K562 (cell line): ENCODE data around the gene ZC3H11A. TPM values are rescaled to one million over a fixed set of nuclear protein-coding genes. Genes with fewer than 3 reads are reported as not detected.
A peak's percentile ranks its signal among the peaks of the same experiment; 100 is the strongest.

Source experiments
- ATAC-seq: fragments of 200-7000 bp; cut with Tn5 transposase; 3 replicates; pipeline ENCODE4 v1.9.1; 2020; ENCODE audit warnings: moderate library complexity
- BruUV-seq: library from RNA; stranded (reverse); fragments of 400-500 nt; replicated peaks from 2 replicates; lab custom pipeline; 2021; lab: Mats Ljungman, UMichigan
- CTCF ChIA-PET: fragments of 300-600 bp; formaldehyde crosslinking; extraction: SDS; loops from one replicate; lab custom pipeline; 2021; ENCODE audit warnings: low intra/inter-chr PET ratio; lab: Yijun Ruan, JAX
- POLR2A ChIA-PET: fragments of 300-600, 350-650 bp; sonication (Branson Sonifier 250); formaldehyde crosslinking; extraction: SDS; loops from one replicate; lab custom pipeline; 2021; ENCODE audit warnings: antibody characterized with exemption, inconsistent platforms; lab: Yijun Ruan, JAX
- DNase-seq, 4 experiments: peaks; one replicate each; pipeline versions ENCODE4 v3.0.0 to v3.0.0-alpha.2; 2011 to 2018; ENCODE audit warnings: low spot score in 3 of 4, mixed read lengths in 3 of 4; ENCODE audit errors: extremely low read depth in 1 of 4
- FAIRE-seq: peaks from 2 replicates; lab custom pipeline; 2011; peaks lifted over from hg19 to GRCh38; lab: Jason Lieb, UNC
- H2AFZ ChIP-seq: 2 replicates; pipeline ENCODE4 v1.6.0; 2011; ENCODE audit warnings: low read depth, low read length, control low read depth, inconsistent platforms
- H3K27ac ChIP-seq: fragments of 200-600 bp; 3 replicates; pipeline ENCODE4 v1.8.0; 2011; ENCODE audit warnings: low read depth, mild to moderate bottlenecking, control low read depth, inconsistent platforms, low read length, moderate library complexity, mixed read lengths; ENCODE audit errors: extremely low read depth
- H3K27me3 ChIP-seq, 2 experiments: fragments of 300-600 bp in 1 of 2; 2 replicates in 1 of 2; 3 replicates in 1 of 2; pipeline versions ENCODE4 v1.6.0 to v1.8.0; 2011; ENCODE audit warnings: inconsistent platforms in 2 of 2, low read length in 2 of 2, mild to moderate bottlenecking in 1 of 2, mixed read lengths in 1 of 2, moderate library complexity in 1 of 2; ENCODE audit not compliant: control insufficient read depth in 2 of 2, insufficient read depth in 2 of 2
- H3K36me3 ChIP-seq: fragments of 300-600 bp; 3 replicates; pipeline ENCODE4 v1.8.0; 2011; ENCODE audit warnings: mild to moderate bottlenecking, low read length, inconsistent platforms; ENCODE audit not compliant: control insufficient read depth, insufficient read depth
- H3K4me1 ChIP-seq, 2 experiments: fragments of 200-600 bp in 1 of 2; replicated peaks in 1 of 2; 2 replicates in 1 of 2; 3 replicates in 1 of 2; pipeline versions ENCODE4 v1.5.1 to v1.8.0; 2011; ENCODE audit warnings: inconsistent platforms in 2 of 2, low read length in 2 of 2, mild to moderate bottlenecking in 1 of 2, mixed read lengths in 1 of 2, moderate library complexity in 1 of 2; ENCODE audit not compliant: control insufficient read depth in 2 of 2, insufficient read depth in 2 of 2
- H3K4me2 ChIP-seq: 2 replicates; pipeline ENCODE4 v1.6.1; 2011; ENCODE audit warnings: low read length, control low read depth, inconsistent platforms, mixed read lengths; ENCODE audit not compliant: insufficient read depth
- H3K4me3 ChIP-seq: fragments of 200-600 bp; sonication (generic), shearing (Covaris generic); 2 replicates; pipeline ENCODE4 v1.5.1; 2016; ENCODE audit warnings: control low read depth, inconsistent platforms
- H3K79me2 ChIP-seq: fragments of 200-600 bp; 3 replicates; pipeline ENCODE4 v1.8.0; 2011; ENCODE audit warnings: low read length, inconsistent platforms; ENCODE audit not compliant: control insufficient read depth, insufficient read depth
- H3K9ac ChIP-seq, 2 experiments: 2 replicates each; pipeline versions ENCODE4 v1.6.0 to v1.6.1; 2011; ENCODE audit warnings: low read depth in 2 of 2, low read length in 2 of 2, control low read depth in 1 of 2, inconsistent platforms in 1 of 2, mild to moderate bottlenecking in 1 of 2, mixed read lengths in 1 of 2; ENCODE audit not compliant: insufficient read depth in 1 of 2
- H3K9me1 ChIP-seq: one replicate; pipeline ENCODE4 v1.6.0; 2011; ENCODE audit warnings: inconsistent platforms, mild to moderate bottlenecking, low read length, moderate library complexity; ENCODE audit not compliant: control insufficient read depth, insufficient read depth
- H3K9me3 ChIP-seq: replicated peaks from 2 replicates; pipeline ENCODE4 v1.5.1; 2011; ENCODE audit warnings: low read depth, low read length, inconsistent platforms; ENCODE audit not compliant: control insufficient read depth, insufficient read depth
- H4K20me1 ChIP-seq: replicated peaks from 2 replicates; pipeline ENCODE4 v1.6.1; 2011; ENCODE audit warnings: low read length, inconsistent platforms, mixed read lengths; ENCODE audit not compliant: control insufficient read depth, insufficient read depth
- ARID2 ChIP-seq: fragments of 450-650 bp; IDR thresholded peaks from 2 replicates; pipeline ENCODE4 v1.6.1; 2017; ENCODE audit warnings: antibody characterized with exemption, mild to moderate bottlenecking
- GTF2E2 ChIP-seq: fragments of 200-800 bp; sonication (Bioruptor generic); IDR thresholded peaks from 2 replicates; pipeline ENCODE4 v1.6.1; 2016; ENCODE audit warnings: missing genetic modification characterization, missing compliant biosample characterization
- HNRNPL ChIP-seq: fragments of 200-400 bp; formaldehyde crosslinking; IDR thresholded peaks from 2 replicates; pipeline ENCODE4 v1.6.1; 2017; ENCODE audit warnings: low read depth, mild to moderate bottlenecking, low read length
- KDM1A ChIP-seq, 2 experiments: fragments of 450-650 bp; IDR thresholded peaks; 2 replicates each; pipeline ENCODE4 v1.6.1; 2016; ENCODE audit warnings: mild to moderate bottlenecking in 2 of 2
- LEF1 ChIP-seq: fragments of 450-650 bp; IDR thresholded peaks from 2 replicates; pipeline ENCODE4 v1.6.1; 2016; ENCODE audit warnings: mild to moderate bottlenecking
- MEF2A ChIP-seq: IDR thresholded peaks from 2 replicates; pipeline ENCODE4 v1.6.1; 2011; ENCODE audit warnings: low read depth, mild to moderate bottlenecking, low read length, moderate library complexity; ENCODE audit not compliant: control insufficient read depth
- MEIS2 ChIP-seq: fragments of 450-650 bp; IDR thresholded peaks from 2 replicates; pipeline ENCODE4 v1.6.1; 2014; ENCODE audit warnings: mild to moderate bottlenecking; ENCODE audit not compliant: partially characterized antibody
- NCOA2 ChIP-seq, 2 experiments: fragments of 450-650 bp; IDR thresholded peaks; 2 replicates each; pipeline ENCODE4 v1.6.1; 2018; ENCODE audit warnings: mild to moderate bottlenecking in 2 of 2, moderate library complexity in 1 of 2; ENCODE audit not compliant: partially characterized antibody in 2 of 2
- NR2C1 ChIP-seq, 2 experiments: fragments of 450-650 bp; IDR thresholded peaks; 2 replicates each; pipeline ENCODE4 v1.6.1; 2017; ENCODE audit warnings: mild to moderate bottlenecking in 2 of 2, antibody characterized with exemption in 1 of 2, inconsistent platforms in 1 of 2, missing compliant biosample characterization in 1 of 2, missing genetic modification characterization in 1 of 2
- PBX2 ChIP-seq, 2 experiments: IDR thresholded peaks in 1 of 2; conservative IDR thresholded peaks in 1 of 2; 2 replicates each; pipeline ENCODE4 v1.6.1; 2016; ENCODE audit warnings: low read depth in 2 of 2, mild to moderate bottlenecking in 1 of 2, missing compliant biosample characterization in 1 of 2, missing genetic modification characterization in 1 of 2, moderate library complexity in 1 of 2
- PML ChIP-seq: IDR thresholded peaks from 2 replicates; pipeline ENCODE4 v1.6.1; 2012; ENCODE audit warnings: low read length, inconsistent platforms
- TBL1XR1 ChIP-seq, 2 experiments: IDR thresholded peaks; 2 replicates each; pipeline ENCODE4 v1.6.1; 2012; ENCODE audit warnings: improper control_type of control experiment in 2 of 2, low read length in 2 of 2, mild to moderate bottlenecking in 1 of 2
- THRB ChIP-seq: fragments of 450-650 bp; formaldehyde crosslinking; conservative IDR thresholded peaks from 2 replicates; pipeline ENCODE4 v1.4.0; 2022; ENCODE audit warnings: mild to moderate bottlenecking, missing genetic modification characterization
- ZFP30 ChIP-seq: fragments of 250-450 bp; sonication (Bioruptor Pico); IDR thresholded peaks from 2 replicates; pipeline ENCODE4 v1.8.0; 2022; ENCODE audit warnings: moderate library complexity, mild to moderate bottlenecking, inconsistent platforms, borderline replicate concordance
- WGBS: fragments of 100-300 bp; shearing (Covaris generic); methylation state at CpG from one replicate; pipeline ENCODE4 v1.1.6; 2016; ENCODE audit warnings: low coverage, mixed read lengths; ENCODE audit not compliant: insufficient coverage; ENCODE audit errors: missing lambda C conversion rate; 5-methylcytosine and 5-hydroxymethylcytosine counted together
- in situ Hi-C: fragments of 300-500 bp; cut with MboI; formaldehyde crosslinking; loops from 4 replicates; pipeline ENCODE4 v1.15.0; 2018; ENCODE audit warnings: inconsistent platforms, mixed read lengths
- intact Hi-C: fragments of 100-400 bp; cut with micrococcal nuclease; formaldehyde crosslinking; loops from 2 replicates; pipeline ENCODE4 v1.14.2; 2022
- polyA plus RNA-seq, 8 experiments: library from polyadenylated mRNA; depleted of rRNA in 4 of 8; stranded (reverse) in 5 of 8; unstranded in 3 of 8; fragments of >200 nt; fragmentation: Nextera tagmentation in 2 of 8; fragmentation: Illumina TruSeq in 1 of 8; extraction: Ambion mirVana in 2 of 8; extraction: Trizol in 1 of 8; gene quantifications; 2 replicates each; pipeline versions ENCODE4 v1.2.1 to v1.2.3, GENCODE V29; 2011 to 2014; ENCODE audit warnings: inconsistent platforms in 1 of 8, missing spikeins in 1 of 8
- total RNA-seq, 7 experiments: library from RNA; depleted of rRNA in 6 of 7; stranded (reverse); fragments of >200 nt in 6 of 7; fragmentation: Illumina TruSeq in 2 of 7; extraction: Trizol in 2 of 7; gene quantifications; 2 replicates each; pipeline versions ENCODE4 v1.2.1 to v1.2.3, GENCODE V29; 2011 to 2021; ENCODE audit warnings: low replicate concordance in 1 of 7
- TF ChIP-seq, protein P1 (sequence below): sonication (generic); formaldehyde crosslinking; IDR thresholded peaks from 2 replicates; pipeline ENCODE4 v1.8.1; 2023; ENCODE audit warnings: mild to moderate bottlenecking, missing genetic modification reagents, moderate library complexity

Gene ZC3H11A
- total and polyA plus RNA-seq, 9 of the 15 experiments (the other 6 are each of a cell fraction or from before 2014, with no cell fraction given): 34.2 to 137 (median 102) TPM

- TF ChIP-seq, protein P1, sequence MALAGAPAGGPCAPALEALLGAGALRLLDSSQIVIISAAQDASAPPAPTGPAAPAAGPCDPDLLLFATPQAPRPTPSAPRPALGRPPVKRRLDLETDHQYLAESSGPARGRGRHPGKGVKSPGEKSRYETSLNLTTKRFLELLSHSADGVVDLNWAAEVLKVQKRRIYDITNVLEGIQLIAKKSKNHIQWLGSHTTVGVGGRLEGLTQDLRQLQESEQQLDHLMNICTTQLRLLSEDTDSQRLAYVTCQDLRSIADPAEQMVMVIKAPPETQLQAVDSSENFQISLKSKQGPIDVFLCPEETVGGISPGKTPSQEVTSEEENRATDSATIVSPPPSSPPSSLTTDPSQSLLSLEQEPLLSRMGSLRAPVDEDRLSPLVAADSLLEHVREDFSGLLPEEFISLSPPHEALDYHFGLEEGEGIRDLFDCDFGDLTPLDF (CRISPR knock-in tag): 0 out of 2 replicates have a peak, but pooled peaks have one; percentile 36
- TF ChIP-seq ZFP30 (CRISPR knock-in tag) (no peak), ARID2 (0 out of 2 replicates have a peak, but pooled peaks have one; percentile 6)
These were observed 3.7 kb downstream of the ZC3H11A start (continued) for GRCh38 chr1:203799157-203799556.

DNA sequence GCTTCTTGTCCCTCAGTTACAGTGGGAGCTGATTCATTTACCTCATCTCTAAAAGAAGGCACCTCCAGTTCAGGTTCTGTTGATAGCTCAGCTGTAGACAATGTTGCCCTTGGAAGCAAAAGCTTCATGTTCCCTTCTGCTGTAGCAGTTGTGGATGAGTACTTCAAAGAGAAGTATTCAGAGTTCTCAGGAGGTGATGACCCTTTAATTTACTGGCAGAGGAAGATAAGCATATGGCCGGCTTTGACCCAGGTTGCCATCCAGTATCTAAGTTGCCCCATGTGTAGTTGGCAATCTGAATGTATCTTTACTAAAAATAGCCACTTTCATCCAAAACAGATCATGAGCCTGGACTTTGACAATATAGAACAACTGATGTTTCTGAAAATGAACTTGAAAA is 4.5 kb downstream of the ZC3H11A start:
- Histone ChIP-seq H3K9ac (peak overlapping the region in 1 of 2 experiments; percentile 1; a peak in 1 of 4 replicates), H2AFZ (no peak overlapping the region), H3K9me1 (peaks cover 7% of the 10 kb centered on the region), H3K36me3 (peaks cover 80% of the 10 kb centered on the region), H3K27ac (peak overlapping the region; percentile 24; the same call in 2 of the 3 replicates), H3K4me3 (no peak overlapping the region; the same call in 1 of the 2 replicates), H3K27me3 (no peaks in the 10 kb centered on the region), H3K4me1 (peaks cover 0 to 40% of the 10 kb centered on the region in 2 experiments), H3K79me2 (peaks cover 88% of the 10 kb centered on the region), H3K4me2 (peak overlapping the region; percentile 32), H3K9me3 (0 out of 2 replicates have a peak, but pooled peaks cover 2% of the 10 kb centered on the region), H4K20me1 (peaks cover 23% of the 10 kb centered on the region)
- 0% methylated on average over 1 of the region's 1 CpG for WGBS
- ChIA-PET POLR2A (interaction anchor here (0.6 to 1.7 kb wide), 9 partner anchors 8 to 201 kb away, joined by 3 to 7 read pairs (median 3); no protein-coding TSS in a partner anchor), CTCF (no interaction called here)
- ATAC-seq (peak; percentile 13), FAIRE-seq (peak; percentile 68), DNase-seq (peak; percentile 38 to 75 (median 44))
- intact Hi-C loops: no loop called here
- no TSS peak for BruUV-seq
- in situ Hi-C loops: no loop called here
- TF ChIP-seq LEF1 (peak; percentile 62; the same call in 1 of the 2 replicates), NCOA2 (IDR thresholded peaks at IDR 0.05; ENCODE audit: partially characterized antibody in 2 of 2) (peak in 1 of 2 experiments; percentile 18), KDM1A (IDR thresholded peaks at IDR 0.05) (peak; percentile 61 to 64; a peak in 3 of 4 replicates), PBX2 (CRISPR knock-in tag; IDR thresholded peaks at IDR 0.05; ENCODE audit: low read depth) (no peak), PBX2 (tag; conservative IDR thresholded peaks at IDR 0.05; ENCODE audit: low read depth) (0 out of 2 replicates have a peak, but pooled peaks have one; percentile 5), GTF2E2 (0 out of 2 replicates have a peak, but pooled peaks have one; percentile 8), THRB (CRISPR knock-in tag) (no peak), MEIS2 (peak; percentile 21), NR2C1 (IDR thresholded peaks at IDR 0.05) (peak; percentile 22; the same call in 1 of the 2 replicates), NR2C1 (tag; IDR thresholded peaks at IDR 0.05) (no peak), HNRNPL (no peak), MEF2A (peak; percentile 80), TBL1XR1 (IDR thresholded peaks at IDR 0.05; ENCODE audit: low read length in 2 of 2) (peak in 1 of 2 experiments; percentile 55; a peak in 1 of 4 replicates), PML (peak; percentile 46; the same call in 1 of the 2 replicates)
